Ishikawa (cell line): ENCODE measurements around the gene LOXHD1.

Experiments used
- CEBPB ChIP-seq: IDR thresholded peaks from 2 replicates; pipeline ENCODE4 v1.6.1; 2012
- CREB1 ChIP-seq: IDR thresholded peaks from 2 replicates; pipeline ENCODE4 v1.6.1; 2012; ENCODE audit warnings: low read depth
- EGR1 ChIP-seq: IDR thresholded peaks from 2 replicates; pipeline ENCODE4 v1.6.1; 2012
- EP300 ChIP-seq: IDR thresholded peaks from 2 replicates; pipeline ENCODE4 v1.6.1; 2012; ENCODE audit warnings: borderline replicate concordance
- FOXM1 ChIP-seq: IDR thresholded peaks from 2 replicates; pipeline ENCODE4 v1.6.1; 2012; ENCODE audit warnings: low read depth, borderline replicate concordance
- NFIC ChIP-seq: IDR thresholded peaks from 2 replicates; pipeline ENCODE4 v1.6.1; 2012
- RAD21 ChIP-seq: IDR thresholded peaks from 2 replicates; pipeline ENCODE4 v1.6.1; 2012; ENCODE audit warnings: low read depth
- TAF1 ChIP-seq: IDR thresholded peaks from 2 replicates; pipeline ENCODE4 v1.6.1; 2012; ENCODE audit warnings: low read depth, mild to moderate bottlenecking
- TCF12 ChIP-seq: IDR thresholded peaks from 2 replicates; pipeline ENCODE4 v1.6.1; 2012; ENCODE audit warnings: low read depth
- TEAD4 ChIP-seq: IDR thresholded peaks from 2 replicates; pipeline ENCODE4 v1.6.1; 2012
- USF1 ChIP-seq: IDR thresholded peaks from 2 replicates; pipeline ENCODE4 v1.6.1; 2012
- YY1 ChIP-seq: IDR thresholded peaks from 2 replicates; pipeline ENCODE4 v1.6.1; 2012; ENCODE audit warnings: low read depth
- ZBTB7A ChIP-seq: IDR thresholded peaks from 2 replicates; pipeline ENCODE4 v1.6.1; 2012; ENCODE audit warnings: low read depth
- TF ChIP-seq, protein P1 (sequence below): IDR thresholded peaks from 2 replicates; pipeline ENCODE4 v1.6.1; 2012; ENCODE audit warnings: low read depth, mild to moderate bottlenecking
- TF ChIP-seq, protein P2 (sequence below): IDR thresholded peaks from 2 replicates; pipeline ENCODE4 v1.6.1; 2012

Gene LOXHD1

DNA sequence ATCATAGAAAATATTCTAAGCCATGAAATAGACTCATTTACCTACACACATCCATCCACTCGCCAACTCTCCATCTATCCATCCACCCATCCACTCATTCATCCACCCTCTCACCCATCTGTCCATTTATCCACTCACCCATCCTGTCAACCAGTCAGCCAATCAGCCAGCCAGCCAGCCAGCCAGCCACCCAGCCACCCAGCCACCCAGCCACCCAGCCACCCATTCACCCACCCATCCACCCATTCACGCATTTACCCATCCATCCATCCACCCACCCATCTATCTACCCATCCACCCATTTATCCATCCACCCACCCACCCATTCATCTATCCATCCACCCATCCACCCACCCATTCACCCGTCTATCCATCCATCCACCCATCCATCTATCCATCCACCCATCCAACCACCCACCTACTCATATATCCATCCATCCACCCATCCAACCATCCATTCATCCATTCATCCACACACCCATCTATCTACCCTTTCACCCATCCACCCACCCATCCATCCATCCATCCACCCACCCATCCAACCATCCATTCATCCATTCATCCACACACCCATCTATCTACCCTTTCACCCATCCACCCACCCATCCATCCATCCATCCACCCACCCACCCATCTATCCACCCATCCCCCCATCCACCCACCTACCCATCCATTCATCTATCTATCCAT is 185.1 kb downstream of the LOXHD1 start:
- TF ChIP-seq, protein P1, sequence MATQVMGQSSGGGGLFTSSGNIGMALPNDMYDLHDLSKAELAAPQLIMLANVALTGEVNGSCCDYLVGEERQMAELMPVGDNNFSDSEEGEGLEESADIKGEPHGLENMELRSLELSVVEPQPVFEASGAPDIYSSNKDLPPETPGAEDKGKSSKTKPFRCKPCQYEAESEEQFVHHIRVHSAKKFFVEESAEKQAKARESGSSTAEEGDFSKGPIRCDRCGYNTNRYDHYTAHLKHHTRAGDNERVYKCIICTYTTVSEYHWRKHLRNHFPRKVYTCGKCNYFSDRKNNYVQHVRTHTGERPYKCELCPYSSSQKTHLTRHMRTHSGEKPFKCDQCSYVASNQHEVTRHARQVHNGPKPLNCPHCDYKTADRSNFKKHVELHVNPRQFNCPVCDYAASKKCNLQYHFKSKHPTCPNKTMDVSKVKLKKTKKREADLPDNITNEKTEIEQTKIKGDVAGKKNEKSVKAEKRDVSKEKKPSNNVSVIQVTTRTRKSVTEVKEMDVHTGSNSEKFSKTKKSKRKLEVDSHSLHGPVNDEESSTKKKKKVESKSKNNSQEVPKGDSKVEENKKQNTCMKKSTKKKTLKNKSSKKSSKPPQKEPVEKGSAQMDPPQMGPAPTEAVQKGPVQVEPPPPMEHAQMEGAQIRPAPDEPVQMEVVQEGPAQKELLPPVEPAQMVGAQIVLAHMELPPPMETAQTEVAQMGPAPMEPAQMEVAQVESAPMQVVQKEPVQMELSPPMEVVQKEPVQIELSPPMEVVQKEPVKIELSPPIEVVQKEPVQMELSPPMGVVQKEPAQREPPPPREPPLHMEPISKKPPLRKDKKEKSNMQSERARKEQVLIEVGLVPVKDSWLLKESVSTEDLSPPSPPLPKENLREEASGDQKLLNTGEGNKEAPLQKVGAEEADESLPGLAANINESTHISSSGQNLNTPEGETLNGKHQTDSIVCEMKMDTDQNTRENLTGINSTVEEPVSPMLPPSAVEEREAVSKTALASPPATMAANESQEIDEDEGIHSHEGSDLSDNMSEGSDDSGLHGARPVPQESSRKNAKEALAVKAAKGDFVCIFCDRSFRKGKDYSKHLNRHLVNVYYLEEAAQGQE, result no peak
- TF ChIP-seq TAF1 (no peak), FOXM1 (no peak), ZBTB7A (no peak), EP300 (no peak), YY1 (no peak), USF1 (no peak), CEBPB (no peak), TCF12 (no peak), CREB1 (no peak)
- TF ChIP-seq, protein P2, sequence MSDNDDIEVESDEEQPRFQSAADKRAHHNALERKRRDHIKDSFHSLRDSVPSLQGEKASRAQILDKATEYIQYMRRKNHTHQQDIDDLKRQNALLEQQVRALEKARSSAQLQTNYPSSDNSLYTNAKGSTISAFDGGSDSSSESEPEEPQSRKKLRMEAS, result no peak

DNA sequence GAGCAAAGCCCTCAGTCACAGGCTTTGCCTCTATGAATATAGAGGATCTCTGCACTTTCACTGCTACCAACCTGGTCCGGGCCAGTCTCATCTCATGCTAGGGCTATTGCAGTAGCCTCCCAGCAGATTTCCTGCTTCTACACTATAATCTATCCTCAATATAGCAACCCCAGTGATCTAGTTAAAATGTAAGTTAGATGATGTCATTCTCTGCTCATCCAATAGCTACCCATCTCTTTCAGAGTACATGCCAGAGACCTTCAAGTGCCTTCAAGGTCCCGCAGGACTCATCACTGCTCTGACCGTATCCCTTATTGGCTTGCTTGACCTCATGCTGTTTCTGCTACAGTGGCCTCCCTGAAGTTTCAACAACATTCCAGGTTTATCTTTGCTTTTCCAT is 186.3 kb downstream of the LOXHD1 start:
- TF ChIP-seq RAD21, result no peak
- no peak for TF ChIP-seq EP300
- TF ChIP-seq EGR1, result no peak
- no peak for TF ChIP-seq ZBTB7A
- TF ChIP-seq CREB1, result no peak
- no peak for TF ChIP-seq NFIC
- TF ChIP-seq TCF12, result no peak
- TF ChIP-seq CEBPB, result no peak
- TF ChIP-seq TEAD4, result no peak
- TF ChIP-seq USF1, result no peak
- TF ChIP-seq TAF1, result no peak
- no peak for TF ChIP-seq FOXM1

- TF ChIP-seq NFIC (peak; percentile 74), RAD21 (0 out of 2 replicates have a peak, but pooled peaks have one; percentile 6), ZBTB7A (no peak), CREB1 (no peak), TAF1 (no peak)
Measured at GRCh38 chr18:46469186-46469915, 187.7 kb downstream of the LOXHD1 start.

DNA sequence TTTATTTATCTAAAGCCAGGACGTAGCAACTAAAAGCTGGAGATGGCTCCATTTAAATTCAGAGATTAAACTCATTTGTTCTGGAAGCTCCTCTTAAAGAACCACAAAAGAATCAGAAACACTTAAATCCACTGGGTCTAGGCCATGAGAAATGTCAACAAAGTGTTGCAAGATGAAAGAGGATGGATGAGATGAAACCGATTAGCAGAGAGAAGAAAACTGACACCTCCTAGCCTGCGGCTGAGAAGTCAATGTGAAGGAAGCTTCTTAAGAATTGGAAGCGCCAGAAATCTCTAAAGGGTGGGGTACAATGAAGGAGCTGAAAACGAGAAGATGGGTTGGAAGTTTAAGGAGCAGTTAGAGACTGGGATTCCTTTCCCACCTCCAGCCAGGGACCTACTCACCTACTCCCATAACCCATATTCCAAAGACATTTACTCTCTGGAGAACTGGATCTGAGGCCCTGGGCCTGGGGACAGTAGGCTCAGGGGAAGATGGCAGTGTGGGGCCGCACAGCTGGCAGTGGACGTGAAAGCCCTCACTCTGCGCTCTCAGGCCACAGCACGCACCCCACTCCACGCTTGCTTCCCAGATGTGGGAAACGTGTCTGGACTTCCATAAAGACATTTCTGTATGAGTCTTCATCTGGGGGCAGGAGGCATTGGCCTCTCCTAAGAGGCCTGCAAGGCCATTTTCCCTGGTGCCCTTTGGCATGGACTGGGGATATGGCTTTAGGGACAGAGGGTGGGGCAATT is 188.4 kb downstream of the LOXHD1 start:
- TF ChIP-seq EGR1, result no peak
- TF ChIP-seq FOXM1, result no peak
- TF ChIP-seq, protein P2, result no peak
- no peak for TF ChIP-seq ZBTB7A

GRCh38 chr18:46466234-46467160 is 190.5 kb downstream of the LOXHD1 start:
- TF ChIP-seq TCF12, result no peak
- no peak for TF ChIP-seq CEBPB
- TF ChIP-seq YY1, result no peak
- TF ChIP-seq USF1, result no peak
